Measurements from ENCODE around the gene SLC26A2.

GRCh38 chr5:149999359-149999758 lies 38.8 kb downstream of the SLC26A2 start:
- no peak for TF ChIP-seq EZH2phosphoT487 (IDR thresholded peaks at IDR 0.05; ENCODE audit: insufficient read depth, low read depth)
- no peak for TF ChIP-seq EZH2 (IDR thresholded peaks at IDR 0.05; ENCODE audit: insufficient read depth, poor library complexity, severe bottlenecking)

All from GM23248 (cell line).